GM21515 (cell line): ENCODE results near the gene LTB4R.

ENCODE experiments used
- ATAC-seq: cut with Tn5 transposase; IDR thresholded peaks from one replicate; pipeline ENCODE4 v1.9.1; 2021; ENCODE audit not compliant: unreplicated experiment

The LTB4R gene

DNA sequence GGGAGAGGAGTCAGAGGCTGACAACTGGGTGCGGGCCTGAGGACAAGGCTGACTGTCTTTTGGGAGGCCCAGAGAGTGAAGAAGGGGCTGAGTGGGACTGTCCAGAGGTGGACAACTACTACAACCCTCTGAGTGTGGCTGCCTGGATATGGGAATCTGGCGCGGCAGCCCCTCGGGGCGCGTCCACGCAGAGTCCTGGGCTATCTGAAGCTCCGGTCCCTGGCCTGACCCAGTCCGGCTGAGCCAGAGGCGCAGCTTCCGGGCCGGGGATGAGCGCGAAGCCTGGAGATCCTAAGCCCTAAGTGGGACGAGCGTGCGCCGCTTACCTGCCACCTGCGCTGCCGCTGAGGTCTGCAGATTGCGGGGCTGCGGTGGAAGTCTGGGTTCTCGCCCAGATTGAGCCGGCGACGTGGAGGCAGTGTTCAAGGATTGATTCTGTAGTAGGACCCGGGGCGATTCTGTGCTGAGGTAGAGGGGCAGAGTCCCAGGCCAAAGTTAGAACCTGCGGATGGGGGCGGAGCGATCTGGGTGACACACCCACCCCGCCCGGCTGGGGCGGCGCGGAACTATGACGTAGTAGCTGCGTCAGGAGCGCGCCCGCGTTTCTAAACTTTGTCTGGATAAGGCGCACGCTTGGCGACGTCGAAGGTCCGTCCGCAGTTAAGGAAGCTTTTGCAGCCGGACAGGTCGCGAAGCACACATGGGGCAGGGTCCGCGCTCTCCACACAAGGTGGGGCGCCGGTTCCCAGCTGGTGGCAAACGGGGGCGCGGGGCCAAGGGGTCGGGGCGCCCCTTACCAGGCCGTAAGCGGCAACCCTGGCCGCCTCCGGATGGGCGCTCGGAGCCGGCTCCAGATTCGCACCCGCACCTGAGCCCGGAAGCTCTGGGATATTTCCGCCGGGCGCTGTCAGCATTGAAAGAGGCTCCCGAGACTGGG lies 11.8 kb upstream of the LTB4R start, which contains the start of the genes DHRS1 and NOP9:
Gene DHRS1 (minus strand): TSS at position 526 of the 937 bp plus-strand sequence. CDS start 674 bp downstream, outside the sequence.
Gene NOP9 (plus strand): TSS at position 596 of the 937 bp plus-strand sequence. CDS start 105 bp downstream, at position 701.
- peak; percentile 67 for ATAC-seq

DNA sequence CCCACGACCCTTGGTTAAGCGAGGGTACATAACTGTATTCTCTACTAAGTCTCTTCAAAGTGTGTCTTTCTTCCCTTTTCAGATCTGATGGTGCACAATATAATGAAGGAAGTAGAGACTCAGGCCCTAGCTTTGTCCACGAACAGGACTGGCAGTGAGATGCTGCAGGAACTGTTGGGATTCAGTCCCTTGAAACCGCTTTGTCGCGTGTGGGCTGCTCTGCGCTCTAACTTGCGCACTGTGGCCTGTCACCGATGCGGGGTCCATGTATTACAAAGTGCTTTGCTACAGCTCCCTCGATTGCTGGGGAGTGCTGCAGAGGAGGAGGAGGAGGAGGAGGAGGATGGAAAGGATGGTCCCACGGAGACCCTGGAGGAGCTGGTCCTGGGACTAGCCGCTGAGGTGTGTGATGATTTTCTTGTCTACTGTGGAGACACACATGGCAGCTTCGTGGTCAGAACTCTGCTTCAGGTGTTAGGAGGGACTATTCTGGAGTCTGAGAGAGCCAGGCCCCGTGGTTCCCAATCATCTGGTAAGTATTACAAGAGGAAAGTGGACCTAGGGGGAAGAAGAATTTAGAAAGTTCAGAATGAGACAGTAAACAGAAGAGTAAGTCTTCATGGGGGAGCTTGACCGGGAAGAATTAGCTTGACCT lies 10.8 kb upstream of the LTB4R start:
- no peak for ATAC-seq

DNA sequence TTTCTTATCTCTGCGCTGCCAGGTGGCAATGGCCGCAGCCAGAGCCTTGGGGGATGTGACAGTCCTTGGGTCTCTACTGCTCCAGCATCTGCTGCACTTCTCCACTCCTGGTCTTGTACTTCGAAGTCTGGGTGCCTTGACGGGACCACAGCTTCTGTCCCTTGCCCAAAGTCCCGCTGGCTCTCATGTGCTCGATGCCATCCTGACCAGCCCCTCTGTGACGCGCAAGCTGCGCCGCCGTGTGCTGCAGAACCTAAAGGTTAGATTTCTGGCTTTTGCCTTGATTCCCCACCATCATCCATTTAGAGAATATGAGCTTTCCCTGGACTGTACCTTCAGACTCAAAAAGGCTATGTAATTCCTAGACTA lies 7.3 kb upstream of the LTB4R start:
- no peak for ATAC-seq

DNA sequence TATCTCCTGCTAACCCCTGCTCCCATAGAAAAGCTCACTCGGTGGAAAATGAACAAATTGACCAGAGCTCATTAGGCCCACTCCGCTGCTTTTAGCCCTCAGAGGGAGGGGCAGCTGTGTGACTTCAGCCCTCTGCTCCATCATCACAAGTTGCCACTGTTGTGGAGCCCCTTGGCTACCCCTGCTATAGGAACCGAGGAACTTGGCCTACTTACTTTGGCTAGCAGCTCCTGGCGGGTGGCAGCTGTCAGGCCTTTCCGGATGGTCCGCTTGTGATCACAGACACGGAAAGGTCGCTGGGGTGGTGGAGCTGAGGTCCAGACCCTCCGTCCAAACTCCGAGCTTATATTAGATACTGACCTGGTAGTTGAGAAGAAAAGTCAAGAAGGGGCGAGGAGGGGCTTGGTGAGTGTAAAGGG lies 4.1 kb upstream of the LTB4R start:
- no peak for ATAC-seq

DNA sequence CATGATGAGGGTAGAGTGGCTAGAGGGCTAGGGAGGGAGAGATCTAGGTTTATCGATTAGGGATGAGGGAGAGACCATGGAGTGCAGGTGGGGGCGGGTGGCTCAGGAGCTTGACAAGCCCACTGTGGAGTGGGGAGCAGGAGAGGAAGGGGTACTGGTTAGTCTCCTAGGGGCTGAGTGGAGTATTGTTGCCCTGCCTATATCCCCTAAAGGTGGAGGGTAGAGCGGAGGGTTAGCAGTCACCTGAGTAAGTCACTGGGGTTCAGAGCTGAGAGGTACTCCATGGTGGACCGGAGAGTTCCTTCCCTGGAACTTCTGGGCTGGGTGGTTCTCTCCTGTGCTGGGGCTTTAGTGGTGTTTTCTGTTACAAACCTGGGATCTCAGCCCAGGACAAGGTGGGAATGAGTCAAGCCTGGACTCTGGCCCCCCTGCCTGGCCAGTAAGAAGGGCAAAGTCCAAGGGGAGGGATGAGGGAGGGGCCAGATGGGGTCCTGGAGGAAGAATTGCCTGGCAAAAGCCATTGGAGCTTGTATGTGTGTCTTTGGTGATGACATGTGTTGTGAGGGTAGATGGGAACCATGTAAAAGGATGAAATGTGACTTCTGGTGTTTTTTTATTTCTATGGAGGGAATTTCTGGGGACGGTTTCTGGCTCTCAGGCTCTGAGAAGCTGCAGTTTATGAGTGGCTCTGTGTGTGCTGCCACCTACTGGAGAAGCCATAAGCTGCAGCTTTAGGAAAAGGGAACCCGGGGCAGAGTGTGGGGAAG lies 3.5 kb upstream of the LTB4R start, which contains the start of gene CIDEB:
Gene CIDEB (minus strand): TSS at position 403 of the 767 bp plus-strand sequence. CDS start 119 bp downstream, at position 284.
- ATAC-seq = no peak

DNA sequence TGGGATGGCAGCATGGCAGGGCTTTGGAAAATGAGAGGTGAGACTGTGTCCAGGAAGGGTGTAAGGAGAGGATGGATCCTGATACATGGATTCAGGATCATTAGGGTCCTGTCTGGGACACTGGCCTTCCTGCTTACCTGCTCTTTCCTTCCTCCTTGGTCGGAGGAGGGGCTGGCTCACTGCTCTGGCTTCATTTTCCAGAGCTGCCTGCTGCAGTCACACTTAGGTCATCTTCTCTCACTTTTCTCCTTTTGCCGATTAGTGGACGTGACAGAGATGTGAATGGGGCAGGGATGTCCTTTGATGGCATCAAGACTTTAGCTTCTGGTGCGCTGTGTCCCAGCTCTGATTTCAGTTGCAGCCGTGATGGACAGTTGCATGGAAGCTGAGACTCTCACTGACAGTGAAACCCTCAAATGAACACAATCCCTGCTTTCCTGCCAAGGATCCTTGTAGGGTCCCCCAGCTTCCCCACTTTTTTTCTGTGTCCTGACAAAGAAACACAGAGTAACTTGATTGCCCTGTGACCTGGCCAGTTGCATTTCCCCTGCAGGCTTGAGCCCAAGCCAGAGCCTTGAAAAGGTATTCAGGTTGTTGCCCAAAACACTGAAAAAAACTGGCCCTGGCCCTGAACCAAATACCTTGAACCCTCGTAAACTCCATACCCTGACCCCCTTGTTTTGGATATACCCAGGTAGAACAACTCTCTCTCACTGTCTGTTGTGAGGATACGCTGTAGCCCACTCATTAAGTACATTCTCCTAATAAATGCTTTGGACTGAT lies 2.8 kb upstream of the LTB4R start:
- no peak for ATAC-seq

DNA sequence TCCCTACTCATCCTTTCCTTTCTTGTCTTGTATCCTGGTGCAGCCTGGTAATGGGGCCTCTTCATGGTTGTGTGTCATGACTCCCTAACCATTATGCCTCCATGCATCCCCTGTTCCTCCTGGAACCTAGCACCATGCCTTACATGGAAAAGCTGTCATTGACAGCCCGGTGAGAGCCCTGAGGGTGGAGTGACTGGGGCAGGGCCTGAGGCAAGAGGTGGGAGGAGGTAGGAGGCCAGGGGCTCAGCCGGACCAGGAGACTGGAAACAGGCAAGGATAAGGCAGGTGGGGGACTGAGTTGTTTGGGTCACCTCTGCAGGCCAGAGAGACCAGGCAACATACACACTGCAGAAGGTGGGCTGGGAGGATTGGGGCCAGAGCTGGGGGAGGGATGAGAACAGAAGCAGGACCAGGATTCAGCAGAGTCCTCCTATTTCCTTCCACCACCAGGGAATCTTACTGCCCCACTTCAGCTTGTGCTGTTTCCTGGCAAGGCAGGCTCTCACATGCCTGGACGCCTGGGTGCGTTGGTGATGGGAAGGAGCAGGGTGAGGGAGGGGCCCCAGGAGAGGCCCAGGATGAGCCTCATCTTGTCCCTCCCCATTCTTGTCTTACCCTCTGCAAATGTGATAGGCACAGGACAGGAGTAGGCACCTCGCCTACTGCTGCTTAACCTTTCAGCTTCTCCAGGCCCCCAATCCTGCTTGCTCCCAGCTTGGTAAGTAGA lies 1.6 kb upstream of the LTB4R start, which contains the start of gene LTB4R2:
Gene LTB4R2 (plus strand): TSS at position 603 of the 727 bp plus-strand sequence. CDS start 525 bp downstream, outside the sequence.
- no peak for ATAC-seq

DNA sequence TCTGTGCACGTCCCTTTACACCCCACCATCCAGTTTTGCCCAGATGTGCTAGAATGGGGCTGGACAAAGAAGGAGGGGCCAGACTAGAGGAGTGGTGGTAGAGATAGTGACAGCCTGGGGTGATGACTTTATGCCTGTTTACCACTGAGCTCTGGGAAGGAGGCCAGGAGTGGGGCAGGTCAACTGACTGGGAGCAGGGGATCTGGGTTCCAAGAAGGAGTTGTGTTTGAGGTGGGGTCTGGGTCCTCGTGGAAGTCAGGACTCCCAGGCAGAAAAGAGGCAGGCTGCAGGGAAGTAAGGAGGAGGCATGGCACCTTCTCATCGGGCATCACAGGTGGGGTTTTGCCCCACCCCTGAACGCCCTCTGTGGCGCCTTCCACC lies 1.0 kb upstream of the LTB4R start:
- ATAC-seq = no peak

DNA sequence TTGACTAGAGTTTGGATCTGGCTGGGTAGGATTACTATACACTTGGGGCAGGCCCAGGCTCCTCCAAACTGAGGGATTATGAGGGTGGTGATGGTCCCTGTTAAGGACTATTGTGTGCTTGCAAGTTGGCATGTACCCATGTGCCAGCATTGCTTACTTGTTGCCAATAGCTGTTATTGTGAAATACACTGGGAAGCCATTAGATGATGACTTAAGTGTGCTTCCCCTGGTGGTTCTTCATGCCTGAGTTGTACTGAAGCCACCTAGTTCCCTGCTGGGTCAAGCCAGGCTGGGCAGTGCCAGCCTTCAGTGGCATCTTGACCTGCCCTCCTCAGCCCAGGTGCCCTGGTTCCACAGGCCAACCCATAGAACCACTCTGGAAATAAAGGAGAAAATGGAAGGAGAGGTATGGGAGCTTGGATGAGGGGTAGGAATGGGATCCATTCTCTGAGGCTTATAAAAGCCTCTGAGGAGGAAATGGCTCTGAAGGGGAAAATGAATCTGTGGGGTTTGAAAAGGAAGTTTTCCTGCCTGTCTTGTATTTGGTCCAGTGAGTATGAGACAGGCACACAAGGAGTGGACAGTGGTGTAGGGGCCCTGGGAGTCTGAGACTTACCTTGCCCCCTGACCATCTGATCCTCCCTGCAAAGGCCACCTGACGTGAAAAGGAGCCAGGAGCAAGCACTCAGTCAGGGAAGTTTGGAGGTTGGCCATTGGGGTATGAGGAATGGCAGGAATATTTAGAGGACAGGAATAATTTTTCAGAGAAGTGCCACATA lies 724 bp downstream of the LTB4R start:
- no peak for ATAC-seq

DNA sequence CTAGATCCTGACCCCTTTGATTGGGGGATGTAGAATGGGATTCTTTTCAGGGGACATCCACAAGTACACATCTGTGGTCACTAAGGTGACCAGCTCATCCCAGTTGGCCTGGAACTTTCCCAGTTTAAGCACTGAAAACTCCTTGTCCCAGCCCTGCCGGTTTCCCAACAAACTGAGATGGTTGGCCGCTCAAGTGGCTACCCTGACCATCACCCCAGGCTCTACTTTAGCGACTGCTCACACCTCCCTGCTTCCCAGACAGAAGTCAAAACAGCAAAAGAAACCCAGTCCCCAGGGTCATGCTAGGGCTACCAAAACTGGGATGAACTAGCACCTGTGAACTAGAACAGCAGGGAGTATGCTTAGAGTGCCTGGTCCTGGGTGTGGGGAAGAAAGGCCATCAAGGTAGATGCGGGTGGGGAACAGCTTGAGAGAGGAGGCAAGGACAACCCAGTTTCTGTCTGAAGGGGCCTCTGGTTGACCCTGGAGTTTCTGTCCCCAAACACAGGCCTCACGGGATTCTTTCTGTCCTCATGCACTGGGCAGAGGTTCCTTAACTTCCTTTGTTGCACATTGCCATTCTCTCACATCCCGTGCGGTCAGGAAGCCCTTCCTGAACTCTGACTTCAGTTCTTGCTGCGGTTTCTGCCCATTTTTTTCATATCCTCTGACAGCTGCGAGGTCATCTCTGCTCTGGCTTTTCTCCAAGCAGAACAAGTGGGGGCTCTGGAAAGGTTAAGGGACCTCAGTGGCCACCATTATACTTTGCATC lies 1.6 kb downstream of the LTB4R start:
- ATAC-seq = no peak

DNA sequence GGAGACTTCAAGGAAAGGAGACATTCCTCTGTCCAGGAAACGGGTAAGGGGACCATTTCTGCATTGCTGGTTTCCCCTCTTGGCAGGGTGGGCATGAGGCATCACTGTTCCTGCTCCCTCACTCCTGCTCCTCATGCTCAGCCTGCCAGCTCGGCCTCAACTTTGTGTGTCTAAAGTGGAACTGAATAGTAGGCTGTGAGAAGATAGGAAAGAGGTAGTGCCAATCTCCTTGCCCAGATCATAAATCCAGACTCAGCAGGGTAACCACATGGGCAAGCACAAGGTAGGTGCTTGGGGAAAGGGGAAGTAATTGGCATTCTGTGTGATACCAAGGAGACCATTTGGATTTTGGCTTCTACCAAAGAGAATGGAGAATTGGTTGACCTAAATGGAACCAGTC lies 2.6 kb downstream of the LTB4R start:
- ATAC-seq = no peak

DNA sequence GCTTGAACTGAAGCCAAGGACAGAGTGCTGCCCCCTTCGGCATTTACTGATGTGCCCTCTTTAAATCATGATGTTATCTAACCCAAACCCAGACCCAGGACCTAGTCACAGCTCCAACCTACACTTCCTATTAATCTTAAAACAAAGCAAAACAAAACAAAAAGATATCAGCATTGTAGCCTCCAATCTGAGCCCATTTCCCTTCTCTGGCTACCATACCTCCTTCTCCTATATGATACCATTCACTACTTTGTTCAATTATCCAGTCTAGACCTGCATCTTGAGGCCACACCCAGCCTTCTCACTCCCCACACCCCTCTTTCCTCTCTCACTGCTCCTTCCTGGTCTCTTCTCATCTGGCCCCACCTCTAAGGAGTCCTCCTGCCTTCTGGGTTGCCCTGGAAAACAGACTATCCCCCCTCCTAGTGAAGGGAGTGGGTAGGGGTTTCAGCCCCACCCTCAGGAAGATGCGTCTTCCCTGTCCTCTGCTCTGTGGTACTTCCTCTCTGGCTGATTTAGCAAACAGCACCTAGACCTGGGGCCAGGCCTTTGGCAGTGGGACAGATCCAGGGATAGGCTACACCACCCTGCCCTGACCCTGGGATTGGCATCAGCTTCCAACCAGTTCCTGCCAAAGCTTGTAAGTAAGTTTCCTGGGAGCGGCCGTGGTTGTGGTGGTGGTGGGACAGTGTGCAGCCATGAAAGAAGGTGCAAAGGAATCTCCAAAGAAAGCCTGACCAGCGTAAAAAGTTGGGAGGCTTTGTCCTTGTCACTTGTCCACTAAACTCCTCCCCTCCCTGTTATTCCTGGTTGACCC lies 3.3 kb downstream of the LTB4R start:
- ATAC-seq = no peak

DNA sequence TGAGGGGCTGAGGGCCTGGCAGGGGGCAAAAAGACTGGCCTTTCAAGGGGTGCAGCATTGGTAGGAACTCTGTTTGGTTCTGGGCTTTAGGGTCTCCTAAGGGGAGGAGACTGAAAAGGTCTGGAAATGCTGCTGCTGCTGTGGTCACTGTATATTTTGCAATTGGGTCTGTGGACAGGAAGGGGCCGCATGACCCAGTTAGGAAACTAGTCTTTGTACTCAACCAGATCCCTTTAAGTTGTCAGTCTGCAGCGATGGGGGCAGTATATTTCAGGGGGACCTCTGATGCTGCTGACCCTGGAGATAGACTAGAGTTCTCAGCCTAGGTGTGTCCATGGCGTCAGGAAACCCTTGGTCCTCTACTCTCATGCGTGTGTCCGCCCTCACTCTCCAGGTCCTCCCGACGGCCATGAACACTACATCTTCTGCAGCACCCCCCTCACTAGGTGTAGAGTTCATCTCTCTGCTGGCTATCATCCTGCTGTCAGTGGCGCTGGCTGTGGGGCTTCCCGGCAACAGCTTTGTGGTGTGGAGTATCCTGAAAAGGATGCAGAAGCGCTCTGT lies 4.0 kb downstream of the LTB4R start:
- ATAC-seq = no peak

DNA sequence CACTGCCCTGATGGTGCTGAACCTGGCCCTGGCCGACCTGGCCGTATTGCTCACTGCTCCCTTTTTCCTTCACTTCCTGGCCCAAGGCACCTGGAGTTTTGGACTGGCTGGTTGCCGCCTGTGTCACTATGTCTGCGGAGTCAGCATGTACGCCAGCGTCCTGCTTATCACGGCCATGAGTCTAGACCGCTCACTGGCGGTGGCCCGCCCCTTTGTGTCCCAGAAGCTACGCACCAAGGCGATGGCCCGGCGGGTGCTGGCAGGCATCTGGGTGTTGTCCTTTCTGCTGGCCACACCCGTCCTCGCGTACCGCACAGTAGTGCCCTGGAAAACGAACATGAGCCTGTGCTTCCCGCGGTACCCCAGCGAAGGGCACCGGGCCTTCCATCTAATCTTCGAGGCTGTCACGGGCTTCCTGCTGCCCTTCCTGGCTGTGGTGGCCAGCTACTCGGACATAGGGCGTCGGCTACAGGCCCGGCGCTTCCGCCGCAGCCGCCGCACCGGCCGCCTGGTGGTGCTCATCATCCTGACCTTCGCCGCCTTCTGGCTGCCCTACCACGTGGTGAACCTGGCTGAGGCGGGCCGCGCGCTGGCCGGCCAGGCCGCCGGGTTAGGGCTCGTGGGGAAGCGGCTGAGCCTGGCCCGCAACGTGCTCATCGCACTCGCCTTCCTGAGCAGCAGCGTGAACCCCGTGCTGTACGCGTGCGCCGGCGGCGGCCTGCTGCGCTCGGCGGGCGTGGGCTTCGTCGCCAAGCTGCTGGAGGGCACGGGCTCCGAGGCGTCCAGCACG lies 4.7 kb downstream of the LTB4R start:
- ATAC-seq = no peak

DNA sequence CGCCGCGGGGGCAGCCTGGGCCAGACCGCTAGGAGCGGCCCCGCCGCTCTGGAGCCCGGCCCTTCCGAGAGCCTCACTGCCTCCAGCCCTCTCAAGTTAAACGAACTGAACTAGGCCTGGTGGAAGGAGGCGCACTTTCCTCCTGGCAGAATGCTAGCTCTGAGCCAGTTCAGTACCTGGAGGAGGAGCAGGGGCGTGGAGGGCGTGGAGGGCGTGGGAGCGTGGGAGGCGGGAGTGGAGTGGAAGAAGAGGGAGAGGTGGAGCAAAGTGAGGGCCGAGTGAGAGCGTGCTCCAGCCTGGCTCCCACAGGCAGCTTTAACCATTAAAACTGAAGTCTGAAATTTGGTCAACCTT lies 5.3 kb downstream of the LTB4R start:
- ATAC-seq = no peak
